GM12878 (cell line): Measurements from ENCODE around the gene NEDD8.

Experiments
- ATF2 ChIP-seq: IDR thresholded peaks from 2 replicates; pipeline ENCODE4 v1.6.1; 2012; ENCODE audit warnings: low read length, inconsistent platforms
- CTCF ChIP-seq, 3 experiments: IDR thresholded peaks in 2 of 3; conservative IDR thresholded peaks in 1 of 3; 2 replicates each; pipeline ENCODE4 v1.5.1; 2011; ENCODE audit warnings: low read depth in 3 of 3, low read length in 3 of 3, mild to moderate bottlenecking in 3 of 3, control low read depth in 2 of 3, moderate library complexity in 2 of 3, inconsistent platforms in 1 of 3, mixed read lengths in 1 of 3; ENCODE audit not compliant: control insufficient read depth in 2 of 3, insufficient read depth in 1 of 3; ENCODE audit errors: extremely low read depth in 1 of 3
- MTA3 ChIP-seq: IDR thresholded peaks from 2 replicates; pipeline ENCODE4 v1.6.1; 2012; ENCODE audit warnings: low read length, inconsistent platforms, borderline replicate concordance
- NFIC ChIP-seq: IDR thresholded peaks from 2 replicates; pipeline ENCODE4 v1.6.1; 2012; ENCODE audit warnings: low read depth, mild to moderate bottlenecking, inconsistent platforms, low read length, moderate library complexity
- POLR2A ChIP-seq: IDR thresholded peaks from 2 replicates; pipeline ENCODE4 v1.6.1; 2011; ENCODE audit warnings: low read depth, mild to moderate bottlenecking, low read length

DNA sequence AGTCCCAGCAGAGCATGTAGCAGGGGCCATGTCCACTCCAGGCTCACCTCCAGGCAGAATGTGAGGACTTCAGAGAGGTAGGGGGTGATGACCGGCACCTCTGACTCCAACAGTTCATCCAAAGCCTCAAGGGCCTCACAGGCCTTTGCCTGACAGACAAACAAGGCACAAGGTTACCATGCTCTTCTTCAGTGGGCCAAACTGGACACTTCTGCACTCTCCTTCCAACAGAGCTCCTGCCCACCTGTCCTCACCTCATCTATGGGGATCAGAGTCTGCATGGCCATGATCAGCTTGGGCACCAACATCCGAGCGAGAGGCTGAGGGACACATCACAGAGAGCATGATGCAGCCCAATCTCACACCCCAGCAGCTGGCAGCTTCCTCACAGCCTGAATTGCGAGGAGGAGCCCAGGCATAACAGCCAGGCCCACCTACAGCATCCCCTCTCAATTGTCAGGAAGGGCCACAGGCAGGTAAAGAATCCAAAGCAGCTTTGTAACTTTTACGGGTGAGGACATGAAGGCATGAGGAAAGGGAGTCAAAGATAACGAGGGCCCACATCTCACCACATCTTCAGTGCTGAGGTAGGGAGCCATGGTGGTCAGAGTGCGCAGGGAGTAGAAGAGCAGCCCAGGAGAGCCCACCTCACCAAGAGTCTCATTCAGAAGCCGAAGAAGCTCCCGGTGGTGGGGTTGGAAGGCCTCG lies 45.2 kb downstream of the NEDD8 start:
- no peak for TF ChIP-seq NFIC
- TF ChIP-seq ATF2: no peak
- TF ChIP-seq CTCF (IDR thresholded peaks at IDR 0.05 in 2 of 3, conservative IDR thresholded peaks at IDR 0.05 in 1 of 3; ENCODE audit: control insufficient read depth in 2 of 3, extremely low read depth in 1 of 3, insufficient read depth in 1 of 3, low read depth in 3 of 3, low read length in 3 of 3): no peak
- no peak for TF ChIP-seq POLR2A
- TF ChIP-seq MTA3: no peak
